ENCODE data around the gene MBOAT1.

GRCh38 chr6:20241102-20241501 is 28.8 kb upstream of the MBOAT1 start:
- no peak for TF ChIP-seq MYPOP (CRISPR knock-in tag; IDR thresholded peaks at IDR 0.05)
- TF ChIP-seq REST (IDR thresholded peaks at IDR 0.05; ENCODE audit: borderline replicate concordance in 1 of 2, low read depth in 1 of 2, low read length in 2 of 2), result no peak
- no peak for TF ChIP-seq ZNF790 (CRISPR knock-in tag; IDR thresholded peaks at IDR 0.05; ENCODE audit: borderline replicate concordance)
- no peak for TF ChIP-seq ZBTB1 (CRISPR knock-in tag; IDR thresholded peaks at IDR 0.05; ENCODE audit: borderline replicate concordance)
- TF ChIP-seq REL (CRISPR knock-in tag; conservative IDR thresholded peaks at IDR 0.05), result no peak
- TF ChIP-seq RARA (CRISPR knock-in tag; IDR thresholded peaks at IDR 0.05), result no peak
- no peak for TF ChIP-seq IRF9 (CRISPR knock-in tag; IDR thresholded peaks at IDR 0.05; ENCODE audit: borderline replicate concordance)
- no peak for TF ChIP-seq ZBTB10 (CRISPR knock-in tag; IDR thresholded peaks at IDR 0.05; ENCODE audit: borderline replicate concordance)
- TF ChIP-seq STAT6 (CRISPR knock-in tag; IDR thresholded peaks at IDR 0.05; ENCODE audit: borderline replicate concordance), result no peak
- no peak for TF ChIP-seq GTF2F1 (IDR thresholded peaks at IDR 0.05; ENCODE audit: low read length)
- no peak for TF ChIP-seq ADNP (CRISPR knock-in tag; IDR thresholded peaks at IDR 0.05)
- TF ChIP-seq ZXDC (CRISPR knock-in tag; IDR thresholded peaks at IDR 0.05), result no peak
- TF ChIP-seq POLR2AphosphoS5 (IDR thresholded peaks at IDR 0.05; ENCODE audit: low read depth, low read length), result no peak

Data from HepG2 (cell line).